ENCODE data around the gene FBXL20.

FBXL20 gene

GRCh38 chr17:39227364-39227919 is 174.0 kb downstream of the FBXL20 start:
- DNase-seq (ENCODE audit: low read depth in 2 of 2, low spot score in 1 of 2): no peak

GRCh38 chr17:39225959-39226683 is 175.3 kb downstream of the FBXL20 start:
- peak in 1 of 2 donors; percentile 39 for DNase-seq (ENCODE audit: low read depth in 2 of 2, low spot score in 1 of 2)

- no peak for DNase-seq (ENCODE audit: low read depth in 2 of 2, low spot score in 1 of 2)
Measured at GRCh38 chr17:39225308-39225958, 176.0 kb downstream of the FBXL20 start, which contains the start of gene STAC2. TSS of gene STAC2 (minus strand) at chr17:39225945. CDS start at chr17:39225502, 443 bp downstream.

GRCh38 chr17:39224778-39225307 is 176.6 kb downstream of the FBXL20 start:
- no peak for DNase-seq (ENCODE audit: low read depth in 2 of 2, low spot score in 1 of 2)

- no peak for DNase-seq (ENCODE audit: low read depth in 2 of 2, low spot score in 1 of 2)
Measured at GRCh38 chr17:39223907-39224777, 177.3 kb downstream of the FBXL20 start.

- DNase-seq (ENCODE audit: low read depth in 2 of 2, low spot score in 1 of 2): no peak
Measured at GRCh38 chr17:39222866-39223834, 178.3 kb downstream of the FBXL20 start.

GRCh38 chr17:39222151-39222550 is 179.3 kb downstream of the FBXL20 start:
- DNase-seq (ENCODE audit: low read depth in 2 of 2, low spot score in 1 of 2): no peak

- no peak for DNase-seq (ENCODE audit: low read depth in 2 of 2, low spot score in 1 of 2)
Measured at GRCh38 chr17:39221572-39221971, 179.9 kb downstream of the FBXL20 start.

- no peak for DNase-seq (ENCODE audit: low read depth in 2 of 2, low spot score in 1 of 2)
Measured at GRCh38 chr17:39219647-39220154, 181.7 kb downstream of the FBXL20 start.

GRCh38 chr17:39218906-39219305 is 182.5 kb downstream of the FBXL20 start:
- DNase-seq (ENCODE audit: low read depth in 2 of 2, low spot score in 1 of 2): no peak

- DNase-seq (ENCODE audit: low read depth in 2 of 2, low spot score in 1 of 2): no peak
Measured at GRCh38 chr17:39217734-39218369, 183.6 kb downstream of the FBXL20 start.

- DNase-seq (ENCODE audit: low read depth in 2 of 2, low spot score in 1 of 2): no peak
Measured at GRCh38 chr17:39213852-39214251, 187.6 kb downstream of the FBXL20 start.

GRCh38 chr17:39212841-39213480 is 188.5 kb downstream of the FBXL20 start:
- DNase-seq (ENCODE audit: low read depth in 2 of 2, low spot score in 1 of 2): no peak

- DNase-seq (ENCODE audit: low read depth in 2 of 2, low spot score in 1 of 2): no peak
Measured at GRCh38 chr17:39212195-39212810, 189.1 kb downstream of the FBXL20 start.

- DNase-seq (ENCODE audit: low read depth in 2 of 2, low spot score in 1 of 2): no peak
Measured at GRCh38 chr17:39210093-39210434, 191.4 kb downstream of the FBXL20 start.

- peak; percentile 36 to 52 for DNase-seq (ENCODE audit: low read depth in 2 of 2, low spot score in 1 of 2)
Measured at GRCh38 chr17:39209317-39210092, 191.9 kb downstream of the FBXL20 start.

- DNase-seq (ENCODE audit: low read depth in 2 of 2, low spot score in 1 of 2): no peak
Measured at GRCh38 chr17:39208893-39209292, 192.5 kb downstream of the FBXL20 start.

GRCh38 chr17:39208136-39208535 is 193.3 kb downstream of the FBXL20 start:
- no peak for DNase-seq (ENCODE audit: low read depth in 2 of 2, low spot score in 1 of 2)

All from stimulated activated CD8-positive, alpha-beta memory T cell treated with anti-CD3 and anti-CD28 coated beads, Interleukin-4, amount 100 ng/mL, for 1 hour (primary cell).